A549 (cell line): ENCODE measurements around the gene PPIP5K1. TPM values are rescaled to one million over a fixed set of nuclear protein-coding genes. Genes with fewer than 3 reads are reported as not detected.

ENCODE experiments used
- ATAC-seq, 2 experiments: fragments of 200-7000 bp in 1 of 2; fragments of >200 bp in 1 of 2; cut with Nextera tagmentation in 1 of 2; cut with Tn5 transposase in 1 of 2; 3 replicates each; pipeline versions ENCODE4 v1.8.0 to v1.9.1; 2018 to 2020; ENCODE audit warnings: mild to moderate bottlenecking in 1 of 2, moderate library complexity in 1 of 2
- CTCF ChIA-PET: fragments of 300-600 bp; sonication (Branson Sonifier 250); formaldehyde crosslinking; extraction: SDS; loops from one replicate; lab custom pipeline; 2021; ENCODE audit warnings: antibody characterized with exemption, inconsistent platforms; lab: Yijun Ruan, JAX
- POLR2A ChIA-PET: fragments of 350-600 bp; formaldehyde crosslinking; extraction: SDS; loops from one replicate; lab custom pipeline; 2021; ENCODE audit warnings: antibody characterized with exemption, inconsistent platforms; lab: Yijun Ruan, JAX
- DNase-seq, 2 experiments: peaks; one replicate each; pipeline versions ENCODE4 v3.0.0 to v3.0.0-alpha.2; 2011 to 2016; ENCODE audit warnings: low read depth in 1 of 2, low spot score in 1 of 2
- FAIRE-seq: peaks from 2 replicates; lab custom pipeline; 2011; peaks lifted over from hg19 to GRCh38; lab: Jason Lieb, UNC
- H3K27ac ChIP-seq, 2 experiments: fragments of >200 bp; sonication (Bioruptor Twin); formaldehyde crosslinking; 3 replicates each; pipeline ENCODE4 v1.5.1; 2016 to 2017
- H3K4me1 ChIP-seq: fragments of >200 bp; sonication (Bioruptor Twin); formaldehyde crosslinking; 3 replicates; pipeline ENCODE4 v1.6.1; 2016
- H3K4me2 ChIP-seq: fragments of >200 bp; sonication (Bioruptor Twin); formaldehyde crosslinking; 3 replicates; pipeline ENCODE4 v1.6.1; 2016
- H3K4me3 ChIP-seq: fragments of >200 bp; sonication (Bioruptor Twin); formaldehyde crosslinking; 3 replicates; pipeline ENCODE4 v1.5.1; 2016
- H3K9me3 ChIP-seq: fragments of >200 bp; sonication (Bioruptor Twin); formaldehyde crosslinking; 3 replicates; pipeline ENCODE4 v1.6.1; 2016
- ATOH8 ChIP-seq: fragments of 250-450 bp; sonication (Bioruptor Pico); IDR thresholded peaks from 2 replicates; pipeline ENCODE4 v1.5.0; 2020; ENCODE audit warnings: low read depth, mild to moderate bottlenecking, moderate library complexity
- CBX8 ChIP-seq: fragments of 200-600 bp; sonication (generic); IDR thresholded peaks from 2 replicates; pipeline ENCODE4 v1.6.1; 2016
- CHD2 ChIP-seq: fragments of 150-350 bp; IDR thresholded peaks from 2 replicates; pipeline ENCODE4 v1.6.1; 2014; ENCODE audit warnings: low read length; ENCODE audit not compliant: partially characterized antibody
- CTCF ChIP-seq: fragments of >200 bp; sonication (Bioruptor Twin); formaldehyde crosslinking; IDR thresholded peaks from 3 replicates; pipeline ENCODE4 v1.5.1; 2016
- ELK1 ChIP-seq: fragments of 150-350 bp; IDR thresholded peaks from 2 replicates; pipeline ENCODE4 v1.6.1; 2014; ENCODE audit warnings: low read depth, mild to moderate bottlenecking, low read length
- EP300 ChIP-seq, 2 experiments: fragments of >200 bp; sonication (Bioruptor Twin); formaldehyde crosslinking; IDR thresholded peaks; 2 replicates in 1 of 2; 3 replicates in 1 of 2; pipeline ENCODE4 v1.6.1; 2016 to 2017
- FOSB ChIP-seq: fragments of 250-450 bp; sonication (Bioruptor Pico); IDR thresholded peaks from 2 replicates; pipeline ENCODE4 v1.5.0; 2020; ENCODE audit warnings: mild to moderate bottlenecking, moderate library complexity
- FOSL2 ChIP-seq, 2 experiments: fragments of 450-650 bp in 1 of 2; fragments of >200 bp in 1 of 2; sonication (Bioruptor Twin) in 1 of 2; formaldehyde crosslinking; IDR thresholded peaks; 2 replicates each; pipeline versions ENCODE4 v1.5.0 to v1.6.1; 2016 to 2020; ENCODE audit warnings: mild to moderate bottlenecking in 1 of 2, moderate library complexity in 1 of 2
- GATA3 ChIP-seq: IDR thresholded peaks from 2 replicates; pipeline ENCODE4 v1.6.1; 2012; ENCODE audit warnings: borderline replicate concordance
- HMGXB4 ChIP-seq: fragments of 250-450 bp; sonication (Bioruptor Pico); IDR thresholded peaks from 2 replicates; pipeline ENCODE4 v1.5.0; 2021; ENCODE audit warnings: mild to moderate bottlenecking, moderate library complexity, borderline replicate concordance
- HOXA7 ChIP-seq: fragments of 250-450 bp; sonication (Bioruptor Pico); IDR thresholded peaks from 2 replicates; pipeline ENCODE4 v1.5.0; 2020; ENCODE audit warnings: mild to moderate bottlenecking, moderate library complexity
- JUNB ChIP-seq: fragments of >200 bp; sonication (Bioruptor Twin); formaldehyde crosslinking; IDR thresholded peaks from 2 replicates; pipeline ENCODE4 v1.6.1; 2016
- KDM1A ChIP-seq: fragments of 200-600 bp; sonication (generic); IDR thresholded peaks from 2 replicates; pipeline ENCODE4 v1.6.1; 2016; ENCODE audit warnings: low read depth, mild to moderate bottlenecking
- KDM5A ChIP-seq: fragments of 200-600 bp; sonication (generic); IDR thresholded peaks from 2 replicates; pipeline ENCODE4 v1.6.1; 2016; ENCODE audit warnings: antibody characterized with exemption, mild to moderate bottlenecking
- MAFK ChIP-seq: fragments of 450-650 bp; IDR thresholded peaks from 2 replicates; pipeline ENCODE4 v1.6.1; 2014; ENCODE audit not compliant: partially characterized antibody
- RARB ChIP-seq: fragments of 250-450 bp; sonication (Bioruptor Pico); IDR thresholded peaks from 2 replicates; pipeline ENCODE4 v1.8.0; 2021; ENCODE audit warnings: mild to moderate bottlenecking, moderate library complexity
- RCOR1 ChIP-seq: fragments of 150-350 bp; IDR thresholded peaks from 2 replicates; pipeline ENCODE4 v1.6.1; 2014; ENCODE audit warnings: antibody characterized with exemption, low read length, low read depth
- SREBF2 ChIP-seq: fragments of 450-650 bp; IDR thresholded peaks from 2 replicates; pipeline ENCODE4 v1.6.1; 2014; ENCODE audit warnings: mild to moderate bottlenecking, moderate library complexity
- ZFP36 ChIP-seq: fragments of 450-650 bp; IDR thresholded peaks from 2 replicates; pipeline ENCODE4 v1.6.1; 2014; ENCODE audit warnings: borderline replicate concordance; ENCODE audit not compliant: partially characterized antibody
- WGBS: methylation state at CpG from one replicate; pipeline ENCODE4 v1.1.6; 2017; ENCODE audit errors: missing lambda C conversion rate; 5-methylcytosine and 5-hydroxymethylcytosine counted together
- polyA plus RNA-seq, 4 experiments: library from polyadenylated mRNA; depleted of rRNA in 3 of 4; stranded (reverse); fragments of >200 nt; fragmentation: RNase III in 1 of 4; extraction: RNeasy Plus Mini Kit Qiagen cat#74134 plus additional on column Dnase treatment in 1 of 4; gene quantifications; 2 replicates in 3 of 4; 3 replicates in 1 of 4; pipeline ENCODE4 v1.2.3, GENCODE V29; 2011 to 2017

The PPIP5K1 gene
- polyA plus RNA-seq, 2 of the 4 experiments (the other 2 are of a cell fraction) = 9.3 to 19.2 TPM

GRCh38 chr15:43509660-43510199, 80.3 kb downstream of the PPIP5K1 start:
- H3K4me2 ChIP-seq = peak overlapping the region; percentile 78
- 55% methylated on average over 8 of the region's 8 CpGs for WGBS
- peak overlapping the region; percentile 82 to 87 for H3K27ac ChIP-seq
- FAIRE-seq = no peak
- H3K9me3 ChIP-seq = no peaks in the 10 kb centered on the region
- no peak for ATAC-seq
- H3K4me3 ChIP-seq = peak overlapping the region; percentile 56
- DNase-seq = no peak
- no peak for TF ChIP-seq RCOR1
- TF ChIP-seq ELK1 = no peak
- no peak for TF ChIP-seq JUNB
- TF ChIP-seq ZFP36 = no peak
- no peak for TF ChIP-seq CHD2
- no peak for TF ChIP-seq CTCF
- TF ChIP-seq EP300 (IDR thresholded peaks at IDR 0.05) = no peak
- no peak for TF ChIP-seq HMGXB4
- no peak for TF ChIP-seq GATA3
- TF ChIP-seq HOXA7 = no peak
- TF ChIP-seq FOSB (CRISPR knock-in tag) = no peak
- TF ChIP-seq MAFK = no peak
- H3K4me1 ChIP-seq = peaks cover 18% of the 10 kb centered on the region
- ChIA-PET CTCF (interaction anchor here (3.0 kb wide), 1 partner anchor 12 kb away, joined by 13 read pairs; no protein-coding TSS in a partner anchor), POLR2A (interaction anchor here (1.7 kb wide), 2 partner anchors 16 to 69 kb away, joined by 10 to 22 read pairs; partner anchors contain the start of gene TP53BP1)

GRCh38 chr15:43508991-43509659, 80.9 kb downstream of the PPIP5K1 start:
- Histone ChIP-seq H3K27ac (peak overlapping the region in 1 of 2 experiments; percentile 87; a peak in 4 of 6 replicates), H3K4me1 (peaks cover 18% of the 10 kb centered on the region), H3K4me3 (no peak overlapping the region), H3K4me2 (peak overlapping the region; percentile 78), H3K9me3 (no peaks in the 10 kb centered on the region)
- 86% methylated on average over 7 of the region's 9 CpGs for WGBS
- CTCF ChIA-PET = interaction anchor here (3.2 kb wide), 1 partner anchor 68 kb away, joined by 9 read pairs; no protein-coding TSS in a partner anchor
- TF ChIP-seq RARB (no peak), MAFK (no peak), KDM5A (no peak), CBX8 (no peak), KDM1A (no peak), JUNB (no peak), FOSL2 (IDR thresholded peaks at IDR 0.05) (no peak), FOSL2 (CRISPR knock-in tag; IDR thresholded peaks at IDR 0.05) (no peak), RCOR1 (no peak), EP300 (IDR thresholded peaks at IDR 0.05) (no peak)
- POLR2A ChIA-PET = no interaction called here
- no peak for FAIRE-seq
- DNase-seq = no peak
- no peak for ATAC-seq

- Histone ChIP-seq H3K4me3 (no peak overlapping the region), H3K4me1 (peaks cover 18% of the 10 kb centered on the region), H3K9me3 (no peaks in the 10 kb centered on the region), H3K4me2 (no peak overlapping the region), H3K27ac (no peak overlapping the region)
- ChIA-PET POLR2A (no interaction called here), CTCF (interaction anchor here (3.2 kb wide), 1 partner anchor 68 kb away, joined by 9 read pairs; no protein-coding TSS in a partner anchor)
- ATAC-seq (no peak), FAIRE-seq (no peak), DNase-seq (no peak)
- TF ChIP-seq FOSL2 (IDR thresholded peaks at IDR 0.05) = no peak
- no peak for TF ChIP-seq FOSL2 (CRISPR knock-in tag; IDR thresholded peaks at IDR 0.05)
- peak; percentile 18 for TF ChIP-seq MAFK
- TF ChIP-seq EP300 (IDR thresholded peaks at IDR 0.05) = no peak
- TF ChIP-seq SREBF2 = no peak
- TF ChIP-seq ATOH8 = no peak
- WGBS = 95% methylated on average over 1 of the region's 1 CpG
These were observed 81.6 kb downstream of the PPIP5K1 start for GRCh38 chr15:43508421-43508820.
